HepG2 (cell line): Measurements from ENCODE around the gene TSTD1. TPM values are rescaled to one million over a fixed set of nuclear protein-coding genes. Genes with fewer than 3 reads are reported as not detected.

Experiments
- ASH2L ChIP-seq: fragments of 300-600, 200-600 bp; sonication (generic); IDR thresholded peaks from 2 replicates; pipeline ENCODE4 v1.7.0; 2017; ENCODE audit warnings: low read depth, mild to moderate bottlenecking, moderate library complexity, mixed read lengths, low read length; ENCODE audit not compliant: insufficient read length
- BORCS8-MEF2B ChIP-seq: sonication (generic); formaldehyde crosslinking; IDR thresholded peaks from 2 replicates; pipeline ENCODE4 v1.8.0; 2022; ENCODE audit warnings: mild to moderate bottlenecking, missing genetic modification reagents
- EEA1 ChIP-seq: sonication (generic); formaldehyde crosslinking; IDR thresholded peaks from 2 replicates; pipeline ENCODE4 v1.5.1; 2020; ENCODE audit warnings: mild to moderate bottlenecking, missing genetic modification reagents, borderline replicate concordance
- ELK4 ChIP-seq: sonication (generic); formaldehyde crosslinking; IDR thresholded peaks from 2 replicates; pipeline ENCODE4 v1.9.0; 2021; ENCODE audit warnings: missing genetic modification reagents, borderline replicate concordance
- GABPB1 ChIP-seq: IDR thresholded peaks from 2 replicates; pipeline ENCODE4 v1.6.1; 2016; ENCODE audit warnings: mild to moderate bottlenecking, missing genetic modification reagents, moderate library complexity, missing compliant biosample characterization
- JARID2 ChIP-seq: sonication (generic); formaldehyde crosslinking; IDR thresholded peaks from 2 replicates; pipeline ENCODE4 v1.8.1; 2023; ENCODE audit warnings: missing genetic modification reagents, inconsistent platforms; ENCODE audit not compliant: insufficient replicate concordance
- KDM2A ChIP-seq: sonication (generic); formaldehyde crosslinking; IDR thresholded peaks from 2 replicates; pipeline ENCODE4 v1.4.0; 2020; ENCODE audit warnings: low read depth, missing genetic modification reagents, borderline replicate concordance
- MTA1 ChIP-seq: sonication (generic); formaldehyde crosslinking; IDR thresholded peaks from 2 replicates; pipeline ENCODE4 v1.4.0; 2020; ENCODE audit warnings: missing genetic modification reagents, mild to moderate bottlenecking, borderline replicate concordance
- MTA3 ChIP-seq: sonication (generic); formaldehyde crosslinking; IDR thresholded peaks from 2 replicates; pipeline ENCODE4 v1.4.0; 2020; ENCODE audit warnings: missing genetic modification reagents
- PAF1 ChIP-seq: IDR thresholded peaks from 2 replicates; pipeline ENCODE4 v1.6.1; 2016; ENCODE audit warnings: missing genetic modification reagents, missing compliant biosample characterization
- PHF8 ChIP-seq: sonication (generic); formaldehyde crosslinking; IDR thresholded peaks from 2 replicates; pipeline ENCODE4 v1.5.0; 2020; ENCODE audit warnings: missing genetic modification reagents
- TARDBP ChIP-seq: sonication (generic); formaldehyde crosslinking; IDR thresholded peaks from 2 replicates; pipeline ENCODE4 v1.8.0; 2022; ENCODE audit warnings: mild to moderate bottlenecking, missing genetic modification reagents
- TBX2 ChIP-seq: sonication (generic); formaldehyde crosslinking; IDR thresholded peaks from 2 replicates; pipeline ENCODE4 v1.5.0; 2020; ENCODE audit warnings: missing genetic modification reagents, mild to moderate bottlenecking, borderline replicate concordance
- THAP7 ChIP-seq: sonication (generic); formaldehyde crosslinking; IDR thresholded peaks from 2 replicates; pipeline ENCODE4 v1.8.1; 2023; ENCODE audit warnings: mild to moderate bottlenecking, missing genetic modification reagents
- U2AF1 ChIP-seq: fragments of 200-400 bp; formaldehyde crosslinking; optimal IDR thresholded peaks from 2 replicates; pipeline ENCODE3; 2017; ENCODE audit warnings: mild to moderate bottlenecking, low read depth, low read length
- ZFX ChIP-seq: sonication (generic); formaldehyde crosslinking; IDR thresholded peaks from 2 replicates; pipeline ENCODE4 v1.4.0; 2020; ENCODE audit warnings: mild to moderate bottlenecking, low read depth, missing genetic modification reagents, moderate library complexity
- ZNF10 ChIP-seq: sonication (generic); formaldehyde crosslinking; IDR thresholded peaks from 2 replicates; pipeline ENCODE4 v1.4.0; 2020; ENCODE audit warnings: mild to moderate bottlenecking, low read depth, missing genetic modification reagents, borderline replicate concordance
- ZNF33A ChIP-seq: sonication (generic); formaldehyde crosslinking; IDR thresholded peaks from 2 replicates; pipeline ENCODE4 v1.5.1; 2020; ENCODE audit warnings: missing genetic modification reagents, mild to moderate bottlenecking, moderate library complexity, borderline replicate concordance
- ZNF343 ChIP-seq: sonication (generic); formaldehyde crosslinking; IDR thresholded peaks from 2 replicates; pipeline ENCODE4 v1.4.0; 2020; ENCODE audit warnings: mild to moderate bottlenecking, missing genetic modification reagents
- ZNF556 ChIP-seq: sonication (generic); formaldehyde crosslinking; IDR thresholded peaks from 2 replicates; pipeline ENCODE4 v1.4.0; 2020; ENCODE audit warnings: mild to moderate bottlenecking, missing genetic modification reagents, borderline replicate concordance
- polyA plus RNA-seq, 8 experiments: library from polyadenylated mRNA; depleted of rRNA in 3 of 8; stranded (reverse) in 7 of 8; unstranded in 1 of 8; fragments of >200 nt; fragmentation: Illumina TruSeq in 4 of 8; extraction: Trizol in 4 of 8; gene quantifications; 2 replicates each; pipeline versions ENCODE4 v1.2.1 to v1.2.3, GENCODE V29; 2011 to 2016; ENCODE audit warnings: low read depth in 4 of 8, missing spikeins in 1 of 8, mixed read lengths in 1 of 8; ENCODE audit not compliant: insufficient read depth in 1 of 8
- total RNA-seq, 5 experiments: library from RNA; depleted of rRNA; stranded (reverse); fragments of >200 nt; fragmentation: Illumina TruSeq; extraction: Trizol; gene quantifications; 2 replicates each; pipeline ENCODE4 v1.2.3, GENCODE V29; 2016; ENCODE audit warnings: low read depth in 1 of 5
- TF ChIP-seq, protein P1 (sequence below): sonication (generic); formaldehyde crosslinking; conservative IDR thresholded peaks from 2 replicates; pipeline ENCODE4 v1.4.0; 2020; ENCODE audit warnings: missing genetic modification reagents
- TF ChIP-seq, protein P2 (sequence below): sonication (generic); formaldehyde crosslinking; IDR thresholded peaks from 2 replicates; pipeline ENCODE4 v1.5.0; 2020; ENCODE audit warnings: mild to moderate bottlenecking, missing genetic modification reagents
- TF ChIP-seq, protein P3 (sequence below): sonication (generic); formaldehyde crosslinking; IDR thresholded peaks from 2 replicates; pipeline ENCODE4 v1.8.1; 2023; ENCODE audit warnings: mild to moderate bottlenecking, moderate library complexity, missing genetic modification reagents

Gene TSTD1
- total and polyA plus RNA-seq, 2 of the 13 experiments (the other 11 are each of a cell fraction or from before 2014, with no cell fraction given) = 0.15 to 0.31 TPM

- 0 out of 2 replicates have a peak, but pooled peaks have one; percentile 22 for TF ChIP-seq KDM2A
- TF ChIP-seq ZNF343 = 0 out of 2 replicates have a peak, but pooled peaks have one; percentile 23
- TF ChIP-seq, protein P1, sequence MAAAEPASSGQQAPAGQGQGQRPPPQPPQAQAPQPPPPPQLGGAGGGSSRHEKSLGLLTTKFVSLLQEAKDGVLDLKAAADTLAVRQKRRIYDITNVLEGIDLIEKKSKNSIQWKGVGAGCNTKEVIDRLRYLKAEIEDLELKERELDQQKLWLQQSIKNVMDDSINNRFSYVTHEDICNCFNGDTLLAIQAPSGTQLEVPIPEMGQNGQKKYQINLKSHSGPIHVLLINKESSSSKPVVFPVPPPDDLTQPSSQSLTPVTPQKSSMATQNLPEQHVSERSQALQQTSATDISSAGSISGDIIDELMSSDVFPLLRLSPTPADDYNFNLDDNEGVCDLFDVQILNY (CRISPR knock-in tag) = no peak
- TF ChIP-seq ASH2L = no peak
- TF ChIP-seq ZNF33A = no peak
- 0 out of 2 replicates have a peak, but pooled peaks have one; percentile 0 for TF ChIP-seq TBX2 (CRISPR knock-in tag)
- TF ChIP-seq ELK4 (CRISPR knock-in tag) = no peak
- TF ChIP-seq, protein P2, sequence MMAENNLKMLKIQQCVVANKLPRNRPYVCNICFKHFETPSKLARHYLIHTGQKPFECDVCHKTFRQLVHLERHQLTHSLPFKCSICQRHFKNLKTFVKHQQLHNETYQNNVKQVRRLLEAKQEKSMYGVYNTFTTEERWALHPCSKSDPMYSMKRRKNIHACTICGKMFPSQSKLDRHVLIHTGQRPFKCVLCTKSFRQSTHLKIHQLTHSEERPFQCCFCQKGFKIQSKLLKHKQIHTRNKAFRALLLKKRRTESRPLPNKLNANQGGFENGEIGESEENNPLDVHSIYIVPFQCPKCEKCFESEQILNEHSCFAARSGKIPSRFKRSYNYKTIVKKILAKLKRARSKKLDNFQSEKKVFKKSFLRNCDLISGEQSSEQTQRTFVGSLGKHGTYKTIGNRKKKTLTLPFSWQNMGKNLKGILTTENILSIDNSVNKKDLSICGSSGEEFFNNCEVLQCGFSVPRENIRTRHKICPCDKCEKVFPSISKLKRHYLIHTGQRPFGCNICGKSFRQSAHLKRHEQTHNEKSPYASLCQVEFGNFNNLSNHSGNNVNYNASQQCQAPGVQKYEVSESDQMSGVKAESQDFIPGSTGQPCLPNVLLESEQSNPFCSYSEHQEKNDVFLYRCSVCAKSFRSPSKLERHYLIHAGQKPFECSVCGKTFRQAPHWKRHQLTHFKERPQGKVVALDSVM (CRISPR knock-in tag) = peak; percentile 66; the same call in 1 of the 2 replicates
- no peak for TF ChIP-seq PAF1
- TF ChIP-seq BORCS8-MEF2B (CRISPR knock-in tag) = 0 out of 2 replicates have a peak, but pooled peaks have one; percentile 37
- TF ChIP-seq JARID2 = no peak
- TF ChIP-seq ZFX (CRISPR knock-in tag) = peak; percentile 52
- no peak for TF ChIP-seq ZNF10
- no peak for TF ChIP-seq EEA1
- TF ChIP-seq, protein P3, sequence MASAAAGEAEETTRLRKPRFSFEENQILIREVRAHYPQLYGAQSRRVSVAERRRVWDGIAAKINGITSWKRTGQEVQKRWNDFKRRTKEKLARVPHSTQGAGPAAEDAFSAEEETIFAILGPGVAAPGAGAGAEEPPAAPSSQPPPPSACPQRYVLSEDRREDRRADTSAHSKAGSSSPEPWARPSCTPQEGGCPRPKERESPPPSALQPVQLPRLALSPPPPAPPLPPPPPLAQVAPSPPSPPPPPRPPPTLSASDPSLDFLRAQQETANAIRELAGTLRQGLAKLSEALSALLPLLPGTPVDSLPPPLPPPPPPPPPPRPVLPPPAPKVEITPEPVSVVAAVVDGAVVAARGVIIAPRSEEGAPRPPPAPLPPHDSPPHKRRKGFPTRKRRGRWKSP = no peak
- TF ChIP-seq GABPB1 (CRISPR knock-in tag) = 0 out of 2 replicates have a peak, but pooled peaks have one; percentile 39
- peak; percentile 11; the same call in 1 of the 2 replicates for TF ChIP-seq TARDBP
- TF ChIP-seq MTA1 (CRISPR knock-in tag) = peak; percentile 84
- peak; percentile 62; the same call in 1 of the 2 replicates for TF ChIP-seq THAP7 (CRISPR knock-in tag)
- no peak for TF ChIP-seq MTA3 (CRISPR knock-in tag)
- TF ChIP-seq PHF8 (CRISPR knock-in tag) = peak; percentile 23; the same call in 1 of the 2 replicates
- no peak for TF ChIP-seq U2AF1
- TF ChIP-seq ZNF556 (CRISPR knock-in tag) = 0 out of 2 replicates have a peak, but pooled peaks have one; percentile 70
Observed at GRCh38 chr1:161073474-161074121, 34.8 kb upstream of the TSTD1 start (continued).
